Endothelial cell of umbilical vein (primary cell): ENCODE measurements around the gene SLC30A4. TPM values are rescaled to one million over a fixed set of nuclear protein-coding genes. Genes with fewer than 3 reads are reported as not detected.

Experiments
- BruUV-seq: library from RNA; stranded (reverse); fragments of 400-500 nt; replicated peaks from 2 replicates; lab custom pipeline; 2021; lab: Mats Ljungman, UMichigan
- CTCF ChIA-PET: fragments of 300-600, 350-600 bp; sonication (Branson Sonifier 250); formaldehyde crosslinking; loops from one replicate; lab custom pipeline; 2021; ENCODE audit warnings: antibody characterized with exemption, inconsistent platforms; lab: Charles Lee
- POLR2A ChIA-PET: fragments of 300-600, 350-600 bp; sonication (Branson Sonifier 250); formaldehyde crosslinking; loops from one replicate; lab custom pipeline; 2021; ENCODE audit warnings: antibody characterized with exemption, inconsistent platforms; lab: Charles Lee
- DNase-seq: peaks from one replicate; pipeline ENCODE4 v3.0.0-alpha.2; 2011; ENCODE audit warnings: low read depth, low spot score
- FAIRE-seq: peaks from 2 replicates; lab custom pipeline; 2011; peaks lifted over from hg19 to GRCh38; lab: Jason Lieb, UNC
- H2AFZ ChIP-seq: 2 replicates; pipeline ENCODE4 v1.6.0; 2012; ENCODE audit warnings: low read depth, low read length, control low read depth, inconsistent platforms
- H3K27ac ChIP-seq: 2 replicates; pipeline ENCODE4 v1.5.1; 2011; ENCODE audit warnings: low read depth, mild to moderate bottlenecking, control low read depth, low read length, moderate library complexity; ENCODE audit not compliant: insufficient read depth
- H3K27me3 ChIP-seq, 2 experiments: 2 replicates each; pipeline versions ENCODE4 v1.6.0 to v1.6.1; 2011; ENCODE audit warnings: low read length in 2 of 2, mixed read lengths in 1 of 2; ENCODE audit not compliant: control insufficient read depth in 2 of 2, insufficient read depth in 2 of 2
- H3K36me3 ChIP-seq, 2 experiments: 2 replicates in 1 of 2; 3 replicates in 1 of 2; pipeline ENCODE4 v1.5.1; 2011; ENCODE audit warnings: low read length in 2 of 2, mild to moderate bottlenecking in 1 of 2, moderate library complexity in 1 of 2; ENCODE audit not compliant: control insufficient read depth in 2 of 2, insufficient read depth in 2 of 2; ENCODE audit errors: extremely low read depth in 1 of 2
- H3K4me1 ChIP-seq: 3 replicates; pipeline ENCODE4 v1.5.1; 2011; ENCODE audit warnings: mild to moderate bottlenecking, low read length; ENCODE audit not compliant: control insufficient read depth, insufficient read depth; ENCODE audit errors: extremely low read depth
- H3K4me2 ChIP-seq: 2 replicates; pipeline ENCODE4 v1.6.1; 2011; ENCODE audit warnings: low read length, control low read depth, mixed read lengths; ENCODE audit not compliant: insufficient read depth
- H3K4me3 ChIP-seq, 3 experiments: fragments of 200-600 bp in 1 of 3; sonication (generic), shearing (Covaris generic) in 1 of 3; replicated peaks in 1 of 3; 2 replicates each; pipeline ENCODE4 v1.5.1; 2011 to 2016; ENCODE audit warnings: control low read depth in 3 of 3, low read length in 3 of 3, mild to moderate bottlenecking in 2 of 3, inconsistent platforms in 1 of 3, low read depth in 1 of 3, moderate library complexity in 1 of 3; ENCODE audit not compliant: insufficient read depth in 1 of 3
- H3K79me2 ChIP-seq: 2 replicates; pipeline ENCODE4 v1.6.0; 2012; ENCODE audit warnings: low read length, inconsistent platforms; ENCODE audit not compliant: control insufficient read depth, insufficient read depth
- H3K9ac ChIP-seq: replicated peaks from 2 replicates; pipeline ENCODE3; 2011; ENCODE audit warnings: low read length, control low read depth; ENCODE audit not compliant: insufficient read depth; ENCODE audit errors: extremely low read depth
- H3K9me1 ChIP-seq: replicated peaks from 3 replicates; pipeline ENCODE4 v1.6.0; 2011; ENCODE audit warnings: mild to moderate bottlenecking, low read length; ENCODE audit not compliant: control insufficient read depth, insufficient read depth; ENCODE audit errors: extremely low read depth
- H3K9me3 ChIP-seq: replicated peaks from 2 replicates; pipeline ENCODE4 v1.5.1; 2012; ENCODE audit warnings: low read length, inconsistent platforms; ENCODE audit not compliant: control insufficient read depth, insufficient read depth
- H4K20me1 ChIP-seq: replicated peaks from 2 replicates; pipeline ENCODE3; 2011; ENCODE audit warnings: mild to moderate bottlenecking, low read length; ENCODE audit not compliant: control insufficient read depth, insufficient read depth; ENCODE audit errors: extremely low read depth
- CTCF ChIP-seq, 2 donors: IDR thresholded peaks; 1 replicate in 1 of 2; 2 replicates in 1 of 2; pipeline ENCODE4 v1.5.1; 2011; ENCODE audit warnings: low read length in 2 of 2, mild to moderate bottlenecking in 2 of 2, moderate library complexity in 2 of 2, control low read depth in 1 of 2, inconsistent platforms in 1 of 2, low read depth in 1 of 2; ENCODE audit not compliant: insufficient read depth in 1 of 2; ENCODE audit errors: extremely low read depth in 1 of 2
- FOS ChIP-seq: IDR thresholded peaks from 2 replicates; pipeline ENCODE4 v1.6.1; 2011; ENCODE audit warnings: mild to moderate bottlenecking, low read length, moderate library complexity, borderline replicate concordance; ENCODE audit not compliant: insufficient read depth
- GATA2 ChIP-seq: IDR thresholded peaks from 2 replicates; pipeline ENCODE4 v1.7.0; 2011; ENCODE audit warnings: low read depth, mild to moderate bottlenecking, moderate library complexity, mixed read lengths, low read length; ENCODE audit not compliant: insufficient read length, insufficient read depth
- JUN ChIP-seq: IDR thresholded peaks from 2 replicates; pipeline ENCODE4 v1.6.1; 2011; ENCODE audit warnings: borderline replicate concordance, low read depth; ENCODE audit not compliant: insufficient read length, insufficient read depth
- MAX ChIP-seq: IDR thresholded peaks from 2 replicates; pipeline ENCODE4 v1.6.1; 2011; ENCODE audit not compliant: insufficient read depth, insufficient read length
- MYC ChIP-seq: IDR thresholded peaks from one replicate; pipeline ENCODE4 v1.6.1; 2011; ENCODE audit warnings: mild to moderate bottlenecking, low read depth, low read length
- POLR2A ChIP-seq: IDR thresholded peaks from 2 replicates; pipeline ENCODE4 v1.6.1; 2012; ENCODE audit warnings: low read depth, mild to moderate bottlenecking, control low read depth, low read length
- POLR2AphosphoS5 ChIP-seq: IDR thresholded peaks from 2 replicates; pipeline ENCODE4 v1.6.1; 2012; ENCODE audit warnings: low read depth, mild to moderate bottlenecking, control low read depth, low read length, moderate library complexity; ENCODE audit not compliant: insufficient read depth
- dilution Hi-C: fragments of 300-500 bp; cut with MboI; formaldehyde crosslinking; loops from one replicate; pipeline ENCODE4 v1.15.0; 2019; ENCODE audit warnings: low sequenced_read_pairs; ENCODE audit not compliant: extremely low pct_ligation_motif_present
- intact Hi-C: fragments of 100-400 bp; cut with micrococcal nuclease; formaldehyde crosslinking; loops from one replicate; pipeline ENCODE4 v1.10.0; 2022
- polyA plus RNA-seq, 4 experiments: library from polyadenylated mRNA; depleted of rRNA in 3 of 4; stranded (reverse) in 3 of 4; unstranded in 1 of 4; fragments of >200 nt; gene quantifications; 2 replicates each; pipeline versions ENCODE4 v1.2.1 to v1.2.3, GENCODE V29; 2011 to 2012; ENCODE audit warnings: missing spikeins in 1 of 4
- total RNA-seq: library from RNA; stranded (reverse); gene quantifications from 2 replicates; pipeline ENCODE4 v1.2.3, GENCODE V29; 2021

Gene SLC30A4
- total and polyA plus RNA-seq, 2 donors (not counting 3 experiments of a cell fraction or from before 2014, with no cell fraction given), result 2.7 to 3.9 TPM

- H3K36me3 ChIP-seq, result no peaks in the 10 kb centered on the region
- H3K9me1 ChIP-seq, result no peaks in the 10 kb centered on the region
- ChIA-PET POLR2A (no interaction called here), CTCF (interaction anchor here (1.1 kb wide), 1 partner anchor 65 kb away, joined by 4 read pairs; no protein-coding TSS in a partner anchor)
- H4K20me1 ChIP-seq, result no peaks in the 10 kb centered on the region
- peak overlapping the region; percentile 53 to 90 (median 60) for H3K4me3 ChIP-seq
- DNase-seq (peak; percentile 33), FAIRE-seq (no peak)
- H2AFZ ChIP-seq, result peak overlapping the region; percentile 100
- peaks cover 0 to 3% of the 10 kb centered on the region in 2 experiments for H3K27me3 ChIP-seq
- no peaks in the 10 kb centered on the region for H3K9me3 ChIP-seq
- H3K4me2 ChIP-seq, result peak overlapping the region; percentile 92
- TF ChIP-seq FOS (no peak), GATA2 (no peak), MYC (no peak), JUN (no peak), POLR2A (no peak), MAX (no peak), POLR2AphosphoS5 (no peak), CTCF (IDR thresholded peaks at IDR 0.05; ENCODE audit: extremely low read depth in 1 of 2, insufficient read depth in 1 of 2, low read depth in 1 of 2, low read length in 2 of 2) (no peak)
- dilution Hi-C loops, result no loop called here
- BruUV-seq, result TSS peak; percentile 38
- H3K27ac ChIP-seq, result no peak overlapping the region
- intact Hi-C loops, result loop anchor here (1.0 to 2.0 kb wide), 4 partner anchors 63 to 321 kb away; partner anchors contain the start of gene BLOC1S6
- peaks cover 9% of the 10 kb centered on the region for H3K4me1 ChIP-seq
- H3K79me2 ChIP-seq, result no peaks in the 10 kb centered on the region
- H3K9ac ChIP-seq, result peak overlapping the region; percentile 60
Observed at GRCh38 chr15:45521596-45522327, 793 bp downstream of the SLC30A4 start.
